ENCODE measurements around the gene CCDC158. TPM values are rescaled to one million over a fixed set of nuclear protein-coding genes. Genes with fewer than 3 reads are reported as not detected.

Gene CCDC158
- total RNA-seq, 1 donor from 2014 or later = 0.17 TPM

DNA sequence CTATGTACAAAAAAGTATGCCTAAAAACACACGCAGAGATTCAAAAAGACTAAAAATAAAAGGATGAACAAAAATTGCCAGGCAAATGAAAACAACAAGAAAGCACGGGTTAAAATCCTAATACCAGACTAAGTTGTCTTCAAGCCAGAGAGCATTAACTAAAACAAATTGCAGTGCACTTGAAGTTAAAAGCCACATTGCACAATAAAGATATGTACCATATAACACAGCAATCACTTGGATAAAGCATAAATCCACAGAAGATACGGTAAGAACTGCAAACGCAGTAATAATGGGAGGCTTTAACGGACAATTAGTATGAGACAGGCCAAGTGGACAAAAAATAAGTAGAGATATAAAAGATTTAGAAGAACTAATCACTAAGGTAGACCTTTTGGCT is 14.9 kb downstream of the CCDC158 start:
- TF ChIP-seq, protein P1, sequence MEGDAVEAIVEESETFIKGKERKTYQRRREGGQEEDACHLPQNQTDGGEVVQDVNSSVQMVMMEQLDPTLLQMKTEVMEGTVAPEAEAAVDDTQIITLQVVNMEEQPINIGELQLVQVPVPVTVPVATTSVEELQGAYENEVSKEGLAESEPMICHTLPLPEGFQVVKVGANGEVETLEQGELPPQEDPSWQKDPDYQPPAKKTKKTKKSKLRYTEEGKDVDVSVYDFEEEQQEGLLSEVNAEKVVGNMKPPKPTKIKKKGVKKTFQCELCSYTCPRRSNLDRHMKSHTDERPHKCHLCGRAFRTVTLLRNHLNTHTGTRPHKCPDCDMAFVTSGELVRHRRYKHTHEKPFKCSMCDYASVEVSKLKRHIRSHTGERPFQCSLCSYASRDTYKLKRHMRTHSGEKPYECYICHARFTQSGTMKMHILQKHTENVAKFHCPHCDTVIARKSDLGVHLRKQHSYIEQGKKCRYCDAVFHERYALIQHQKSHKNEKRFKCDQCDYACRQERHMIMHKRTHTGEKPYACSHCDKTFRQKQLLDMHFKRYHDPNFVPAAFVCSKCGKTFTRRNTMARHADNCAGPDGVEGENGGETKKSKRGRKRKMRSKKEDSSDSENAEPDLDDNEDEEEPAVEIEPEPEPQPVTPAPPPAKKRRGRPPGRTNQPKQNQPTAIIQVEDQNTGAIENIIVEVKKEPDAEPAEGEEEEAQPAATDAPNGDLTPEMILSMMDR (conservative IDR thresholded peaks at IDR 0.05; ENCODE audit: low read depth, low read length) = no peak
- no peak for DNase-seq (ENCODE audit: low read depth)
- H3K4me3 ChIP-seq (ENCODE audit: low read depth, low read length) = no peak overlapping the region

DNA sequence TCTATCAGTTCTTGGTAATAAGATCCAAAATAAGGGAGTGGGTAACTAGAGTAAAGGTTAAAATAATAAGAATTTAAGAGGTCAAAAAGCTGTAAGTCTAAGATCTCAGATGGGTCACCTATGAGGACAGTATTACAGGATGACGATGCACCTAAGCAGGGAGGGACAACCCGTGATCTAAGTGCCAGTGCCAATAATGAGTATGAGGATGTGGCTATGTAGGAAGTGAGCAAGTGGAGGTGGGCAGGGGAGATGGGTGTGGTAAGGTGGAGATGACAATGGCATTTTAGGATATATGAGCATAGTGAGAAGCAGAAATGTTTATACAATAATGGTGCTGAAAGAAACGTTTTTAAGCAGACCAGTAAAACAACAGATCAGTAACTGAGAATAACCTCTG is 19.3 kb downstream of the CCDC158 start:
- no peak for DNase-seq (ENCODE audit: low read depth)
- TF ChIP-seq, protein P1 (conservative IDR thresholded peaks at IDR 0.05; ENCODE audit: low read depth, low read length) = no peak
- H3K4me3 ChIP-seq (ENCODE audit: low read depth, low read length) = no peak overlapping the region

DNA sequence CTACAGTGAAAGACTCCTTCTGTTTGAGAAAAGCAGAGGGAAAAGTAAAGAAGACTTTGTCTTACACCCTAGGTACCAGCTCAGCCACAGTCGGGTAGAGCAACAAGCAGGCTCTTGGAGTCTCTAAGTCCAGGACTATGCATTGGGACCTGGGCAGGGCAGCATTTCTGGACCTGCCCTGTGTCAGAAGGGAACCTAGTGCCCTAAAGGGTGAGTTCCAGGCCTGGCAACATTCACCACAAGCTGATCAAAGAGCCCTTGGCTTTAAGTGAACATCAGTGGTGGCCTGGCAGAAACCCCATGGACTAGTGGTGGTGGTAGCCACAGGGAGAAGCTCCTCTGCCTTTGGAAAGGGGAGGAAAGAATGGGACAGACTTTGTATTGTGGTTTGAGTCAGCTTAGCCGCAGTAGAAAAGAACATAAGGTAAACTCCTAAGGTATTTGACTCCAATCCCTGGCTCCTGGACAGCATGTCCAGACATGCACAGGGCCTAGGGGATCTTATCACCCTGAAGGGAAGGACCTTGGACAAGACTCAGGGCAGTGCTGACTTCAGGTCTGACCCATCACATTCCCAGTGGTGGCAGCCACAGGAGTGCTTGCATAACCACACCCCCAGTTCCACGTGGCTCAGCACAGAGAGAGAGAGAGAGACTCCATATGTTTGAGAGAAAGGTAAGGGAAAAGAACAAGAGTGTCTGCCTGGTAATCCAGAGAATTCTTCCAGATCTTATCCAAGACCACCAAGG is 32.6 kb downstream of the CCDC158 start:
- no peak for DNase-seq (ENCODE audit: low read depth)
- no peak overlapping the region for H3K4me3 ChIP-seq (ENCODE audit: low read depth, low read length)
- TF ChIP-seq, protein P1 (conservative IDR thresholded peaks at IDR 0.05; ENCODE audit: low read depth, low read length) = no peak

DNA sequence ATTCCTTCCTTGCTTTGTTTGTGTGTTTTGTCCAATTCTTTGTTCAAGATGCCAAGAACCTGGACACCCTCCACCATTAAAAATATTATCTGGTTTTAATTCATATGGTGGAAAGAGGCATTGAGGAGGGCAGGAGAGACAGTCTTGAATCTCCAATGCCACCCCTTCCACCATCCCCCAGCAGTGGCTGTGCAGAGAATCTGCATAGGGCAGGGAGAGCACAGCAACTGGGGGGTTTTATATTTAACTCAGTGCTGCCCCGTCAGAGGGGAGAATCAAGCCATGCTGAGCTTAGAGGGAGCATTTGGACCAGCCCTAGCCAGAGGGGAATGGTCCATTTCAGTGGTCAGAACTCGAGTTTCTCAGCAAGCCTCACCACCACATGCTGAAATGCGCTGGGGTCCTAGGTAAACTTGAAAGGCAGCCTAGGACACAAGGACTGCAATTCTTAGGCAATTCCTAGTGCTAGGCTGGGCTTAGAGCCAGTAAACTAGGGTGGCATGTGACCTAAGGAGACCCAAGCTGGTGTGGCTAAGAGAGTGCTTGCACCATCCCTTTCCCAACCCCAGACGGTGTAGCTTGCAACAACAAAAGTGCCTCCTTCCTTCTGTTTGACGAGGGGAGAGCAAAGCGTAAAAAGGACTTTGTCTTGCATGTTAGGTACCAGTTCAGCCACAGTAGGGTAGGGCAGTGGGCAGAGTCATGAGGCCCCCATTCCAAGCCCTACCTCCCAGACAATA is 34.2 kb downstream of the CCDC158 start:
- no peak for DNase-seq (ENCODE audit: low read depth)
- no peak overlapping the region for H3K4me3 ChIP-seq (ENCODE audit: low read depth, low read length)
- TF ChIP-seq, protein P1 (conservative IDR thresholded peaks at IDR 0.05; ENCODE audit: low read depth, low read length) = no peak

DNA sequence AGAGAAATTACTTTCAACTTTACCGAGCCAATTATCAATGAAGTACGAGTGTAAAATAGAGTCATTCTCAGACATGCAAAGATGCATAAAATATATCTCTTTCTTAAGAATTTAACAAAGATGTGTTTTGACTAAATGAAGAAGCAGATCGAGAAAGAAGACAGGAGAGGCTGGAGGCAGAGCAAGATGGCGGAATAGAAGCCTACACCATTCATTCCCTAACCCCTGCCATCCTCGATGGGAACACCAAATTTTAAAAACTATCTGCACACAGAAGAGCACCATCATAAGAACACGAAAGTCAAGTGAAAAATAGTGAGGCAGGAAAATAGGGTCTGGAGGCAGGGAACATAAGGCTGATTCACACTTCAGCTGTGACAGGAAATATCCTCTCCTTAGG is 35.0 kb downstream of the CCDC158 start:
- no peak for DNase-seq (ENCODE audit: low read depth)
- no peak overlapping the region for H3K4me3 ChIP-seq (ENCODE audit: low read depth, low read length)

GRCh38 chr4:76384052-76384451 is 36.9 kb downstream of the CCDC158 start:
- DNase-seq (ENCODE audit: low read depth) = no peak
- TF ChIP-seq, protein P1 (conservative IDR thresholded peaks at IDR 0.05; ENCODE audit: low read depth, low read length) = no peak
- no peak overlapping the region for H3K4me3 ChIP-seq (ENCODE audit: low read depth, low read length)

More for the DNA sequence above, 35.0 kb downstream of the CCDC158 start:
- TF ChIP-seq, protein P1 (conservative IDR thresholded peaks at IDR 0.05; ENCODE audit: low read depth, low read length) = no peak
